Airway epithelial cell (primary cell): ENCODE data around the gene RHOBTB1. TPM values are rescaled to one million over a fixed set of nuclear protein-coding genes. Genes with fewer than 3 reads are reported as not detected.

Source experiments
- total RNA-seq: library from RNA; depleted of rRNA; stranded (reverse); fragments of >200 nt; gene quantifications from 2 replicates; pipeline ENCODE4 v1.2.3, GENCODE V29; 2015

RHOBTB1 gene
- total RNA-seq, result 4.8 and 13.8 TPM in 2 replicates

GRCh38 chr10:60944058-60944909 lies at the start of gene RHOBTB1:
TSS of gene RHOBTB1 (minus strand) at chr10:60944185. CDS start at chr10:60911542, 32,643 bp downstream.

Other genes starting within 250 kb of the RHOBTB1 start
- gene CDK1, start 165.7 kb downstream of the RHOBTB1 start, total RNA-seq, result 52.7 and 71.8 TPM in 2 replicates